Activated CD8-positive, alpha-beta T cell treated with anti-CD3 and anti-CD28 coated beads, Interleukin-2, amount 10 ng/mL, durations not matched to agents 7 days and 5 days (primary cell): ENCODE measurements around the gene VAC14. TPM values are rescaled to one million over a fixed set of nuclear protein-coding genes. Genes with fewer than 3 reads are reported as not detected.
A peak's percentile ranks its signal among the peaks of the same experiment; 100 is the strongest.

Experiments
- ATAC-seq: fragments of 150-1000 bp; cut with Tn5 transposase; one replicate; pipeline ENCODE4 v1.10.0; 2021; ENCODE audit warnings: moderate library complexity
- CTCF ChIA-PET: fragments of 350-600 bp; sonication (Branson Sonifier 250); formaldehyde crosslinking; loops from one replicate; lab custom pipeline; 2021; ENCODE audit warnings: antibody characterized with exemption; lab: Charles Lee
- POLR2A ChIA-PET: fragments of 350-600 bp; sonication (Branson Sonifier 250); formaldehyde crosslinking; loops from one replicate; lab custom pipeline; 2021; ENCODE audit warnings: antibody characterized with exemption; lab: Charles Lee
- DNase-seq: peaks from one replicate; pipeline ENCODE4 v3.0.0-alpha.2; 2020
- H3K27ac Mint-ChIP-seq: one replicate; pipeline ENCODE4 v1.8.0; 2021; ENCODE audit warnings: mild to moderate bottlenecking, mixed read lengths
- H3K27me3 Mint-ChIP-seq: one replicate; pipeline ENCODE4 v1.8.0; 2021; ENCODE audit warnings: low read depth, mixed read lengths
- H3K36me3 Mint-ChIP-seq: one replicate; pipeline ENCODE4 v1.8.0; 2021; ENCODE audit warnings: low read depth, mixed read lengths
- H3K4me1 Mint-ChIP-seq: one replicate; pipeline ENCODE4 v1.8.0; 2021; ENCODE audit warnings: low read depth, mixed read lengths
- H3K4me3 Mint-ChIP-seq: one replicate; pipeline ENCODE4 v1.8.0; 2021; ENCODE audit warnings: mild to moderate bottlenecking, mixed read lengths
- H3K9me3 Mint-ChIP-seq: one replicate; pipeline ENCODE4 v1.8.0; 2022; ENCODE audit warnings: mixed read lengths; ENCODE audit not compliant: insufficient read depth
- total RNA-seq, 2 experiments: library from RNA; stranded (reverse); gene quantifications; one replicate each; pipeline ENCODE4 v1.2.3, GENCODE V29; 2021

The VAC14 gene
- total RNA-seq, 2 experiments from 2014 or later, result 35.2 to 37.9 TPM

DNA sequence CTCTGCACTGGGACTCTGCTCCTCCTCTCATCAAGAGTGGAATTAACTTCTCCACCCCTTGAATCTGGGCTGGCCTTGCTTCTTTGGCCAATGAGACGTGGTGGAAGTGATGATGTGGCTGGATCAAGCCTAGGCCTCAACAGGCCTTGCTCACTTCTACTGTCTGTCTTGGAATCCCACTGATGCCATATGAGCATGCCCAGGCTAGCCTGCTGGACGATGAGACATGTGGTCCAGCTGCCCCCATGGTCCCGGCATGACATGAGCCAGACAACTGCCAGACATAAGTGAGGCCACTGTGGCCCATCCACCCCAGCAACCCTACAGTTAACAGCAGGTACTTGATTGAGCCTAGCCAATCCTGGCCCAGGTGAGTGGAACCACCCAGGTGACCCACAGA is 18.7 kb downstream of the VAC14 start:
- DNase-seq, result no peak
- peaks cover 59% of the 10 kb centered on the region for H3K36me3 Mint-ChIP-seq
- peaks cover 2% of the 10 kb centered on the region for H3K4me1 Mint-ChIP-seq
- H3K4me3 Mint-ChIP-seq, result no peak overlapping the region
- no peak overlapping the region for H3K27ac Mint-ChIP-seq
- H3K27me3 Mint-ChIP-seq, result no peaks in the 10 kb centered on the region
- ChIA-PET CTCF (no interaction called here), POLR2A (no interaction called here)
- no peak for ATAC-seq
- no peaks in the 10 kb centered on the region for H3K9me3 Mint-ChIP-seq

DNA sequence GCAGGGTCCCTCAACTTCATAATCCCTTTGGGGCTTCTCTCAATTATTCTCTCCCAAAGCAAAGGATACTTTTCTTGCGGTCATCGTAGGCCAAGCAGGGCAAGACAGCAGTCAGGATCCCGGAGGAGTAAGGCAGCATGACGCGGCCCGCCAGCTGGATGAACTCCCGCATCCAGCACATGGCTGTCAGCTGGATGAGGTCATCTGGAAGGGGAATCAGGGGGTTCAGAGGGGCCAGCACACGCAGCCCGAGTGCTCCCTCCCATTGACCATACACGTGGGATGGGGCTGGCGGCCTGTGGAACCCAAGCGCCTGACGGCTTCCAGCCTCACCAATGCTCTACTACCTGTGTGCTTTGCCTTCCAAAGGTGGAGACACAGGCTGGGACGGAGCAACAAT is 19.2 kb downstream of the VAC14 start:
- peaks cover 59% of the 10 kb centered on the region for H3K36me3 Mint-ChIP-seq
- POLR2A ChIA-PET, result no interaction called here
- H3K27me3 Mint-ChIP-seq, result no peaks in the 10 kb centered on the region

DNA sequence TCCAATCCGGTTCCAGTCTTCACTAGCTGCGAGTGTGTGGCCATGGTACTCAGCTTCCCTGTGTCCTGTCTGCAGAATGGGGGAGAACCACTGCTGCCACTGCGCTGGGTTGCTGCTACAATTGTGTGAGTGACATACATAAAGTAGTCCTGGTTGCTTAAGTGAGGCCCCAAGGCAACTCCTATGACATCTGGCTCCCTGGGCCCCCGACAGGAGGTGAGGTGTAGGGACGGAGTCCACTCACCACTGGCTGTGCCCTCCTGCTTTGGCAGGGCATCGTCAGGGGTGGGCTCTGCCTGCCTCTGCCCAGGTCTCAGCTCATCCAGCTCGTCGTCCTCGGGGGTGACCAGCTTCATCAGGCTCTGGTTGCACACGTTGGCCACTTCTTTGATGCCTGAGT is 20.4 kb downstream of the VAC14 start:
- Mint-ChIP-seq H3K4me3 (no peak overlapping the region), H3K4me1 (peaks cover 2% of the 10 kb centered on the region), H3K27me3 (no peaks in the 10 kb centered on the region), H3K9me3 (no peaks in the 10 kb centered on the region), H3K27ac (no peak overlapping the region), H3K36me3 (peaks cover 58% of the 10 kb centered on the region)
- DNase-seq, result no peak
- ChIA-PET POLR2A (no interaction called here), CTCF (interaction anchor here (2.0 kb wide), 1 partner anchor 9 kb away, joined by 7 read pairs; no protein-coding TSS in a partner anchor)
- ATAC-seq, result no peak

More for the DNA sequence above, 19.2 kb downstream of the VAC14 start:
- no peaks in the 10 kb centered on the region for H3K9me3 Mint-ChIP-seq
- no peak for DNase-seq
- no peak overlapping the region for H3K27ac Mint-ChIP-seq
- H3K4me3 Mint-ChIP-seq, result no peak overlapping the region
- CTCF ChIA-PET, result interaction anchor here (0.9 kb wide), 1 partner anchor 10 kb away, joined by 3 read pairs; no protein-coding TSS in a partner anchor
- H3K4me1 Mint-ChIP-seq, result peaks cover 2% of the 10 kb centered on the region
- no peak for ATAC-seq

GRCh38 chr16:70779361-70779760 is 21.6 kb downstream of the VAC14 start:
- peaks cover 2% of the 10 kb centered on the region for H3K4me1 Mint-ChIP-seq
- no peaks in the 10 kb centered on the region for H3K27me3 Mint-ChIP-seq
- DNase-seq (no peak), ATAC-seq (no peak)
- peaks cover 53% of the 10 kb centered on the region for H3K36me3 Mint-ChIP-seq
- ChIA-PET POLR2A (interaction anchor here (0.6 kb wide), 2 partner anchors 411 to 576 kb away, joined by 3 read pairs; no protein-coding TSS in a partner anchor), CTCF (interaction anchor here (1.0 to 2.0 kb wide), 3 partner anchors 8 to 125 kb away, joined by 3 to 10 read pairs (median 7); no protein-coding TSS in a partner anchor)
- H3K9me3 Mint-ChIP-seq, result no peaks in the 10 kb centered on the region
- no peak overlapping the region for H3K4me3 Mint-ChIP-seq
- no peak overlapping the region for H3K27ac Mint-ChIP-seq

DNA sequence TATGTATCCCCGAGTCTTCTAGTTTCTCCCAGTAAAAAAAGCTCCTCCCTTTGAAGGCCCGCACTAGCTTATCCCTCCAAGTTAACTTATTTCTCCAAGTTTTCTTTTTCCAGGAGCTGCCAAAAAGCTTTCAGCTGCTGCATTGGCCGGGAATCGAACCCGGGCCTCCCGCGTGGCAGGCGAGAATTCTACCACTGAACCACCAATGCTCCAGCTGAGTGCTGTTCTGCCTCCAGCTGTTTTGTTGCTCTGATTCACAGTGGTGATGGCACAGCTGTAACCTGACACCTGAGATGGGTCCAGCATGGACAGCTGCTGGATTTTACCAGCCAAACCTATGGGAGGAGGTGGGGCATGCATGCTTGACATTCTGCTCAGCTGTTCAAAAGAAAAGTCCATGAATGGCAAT is 22.1 kb downstream of the VAC14 start:
- no peak for DNase-seq
- H3K36me3 Mint-ChIP-seq, result peaks cover 51% of the 10 kb centered on the region

GRCh38 chr16:70777973-70778406 is 23.0 kb downstream of the VAC14 start:
- DNase-seq (no peak), ATAC-seq (no peak)
- ChIA-PET POLR2A (no interaction called here), CTCF (interaction anchor here (1.2 kb wide), 1 partner anchor 124 kb away, joined by 3 read pairs; no protein-coding TSS in a partner anchor)
- Mint-ChIP-seq H3K4me3 (no peak overlapping the region), H3K27me3 (no peaks in the 10 kb centered on the region), H3K9me3 (no peaks in the 10 kb centered on the region), H3K4me1 (peaks cover 2% of the 10 kb centered on the region), H3K36me3 (peaks cover 42% of the 10 kb centered on the region), H3K27ac (no peak overlapping the region)

More for the DNA sequence above, 22.1 kb downstream of the VAC14 start:
- POLR2A ChIA-PET, result interaction anchor here (0.6 kb wide), 1 partner anchor 410 kb away, joined by 3 read pairs; no protein-coding TSS in a partner anchor
- H3K27me3 Mint-ChIP-seq, result no peaks in the 10 kb centered on the region
- peaks cover 2% of the 10 kb centered on the region for H3K4me1 Mint-ChIP-seq
- no peak for ATAC-seq
- CTCF ChIA-PET, result interaction anchor here (1.0 to 2.0 kb wide), 3 partner anchors 7 to 125 kb away, joined by 3 to 10 read pairs (median 7); no protein-coding TSS in a partner anchor
- no peak overlapping the region for H3K4me3 Mint-ChIP-seq
- H3K9me3 Mint-ChIP-seq, result no peaks in the 10 kb centered on the region
- H3K27ac Mint-ChIP-seq, result no peak overlapping the region

- H3K4me1 Mint-ChIP-seq, result peaks cover 2% of the 10 kb centered on the region
- H3K4me3 Mint-ChIP-seq, result no peak overlapping the region
- ChIA-PET POLR2A (no interaction called here), CTCF (interaction anchor here (1.2 kb wide), 1 partner anchor 124 kb away, joined by 3 read pairs; no protein-coding TSS in a partner anchor)
- H3K27ac Mint-ChIP-seq, result peak overlapping the region; percentile 47
- H3K27me3 Mint-ChIP-seq, result no peaks in the 10 kb centered on the region
- H3K9me3 Mint-ChIP-seq, result no peaks in the 10 kb centered on the region
- no peak for DNase-seq
- ATAC-seq, result no peak
- peaks cover 37% of the 10 kb centered on the region for H3K36me3 Mint-ChIP-seq
These were observed 23.5 kb downstream of the VAC14 start for GRCh38 chr16:70777496-70777895.

GRCh38 chr16:70775399-70775798 is 25.6 kb downstream of the VAC14 start:
- no peaks in the 10 kb centered on the region for H3K9me3 Mint-ChIP-seq
- peaks cover 22% of the 10 kb centered on the region for H3K36me3 Mint-ChIP-seq
- H3K27me3 Mint-ChIP-seq, result no peaks in the 10 kb centered on the region
- DNase-seq (no peak), ATAC-seq (no peak)
- peaks cover 8% of the 10 kb centered on the region for H3K4me1 Mint-ChIP-seq
- CTCF ChIA-PET, result interaction anchor here (0.9 kb wide), 1 partner anchor 121 kb away, joined by 3 read pairs; no protein-coding TSS in a partner anchor
- H3K4me3 Mint-ChIP-seq, result no peak overlapping the region
- peak overlapping the region; percentile 28 for H3K27ac Mint-ChIP-seq
- POLR2A ChIA-PET, result no interaction called here

DNA sequence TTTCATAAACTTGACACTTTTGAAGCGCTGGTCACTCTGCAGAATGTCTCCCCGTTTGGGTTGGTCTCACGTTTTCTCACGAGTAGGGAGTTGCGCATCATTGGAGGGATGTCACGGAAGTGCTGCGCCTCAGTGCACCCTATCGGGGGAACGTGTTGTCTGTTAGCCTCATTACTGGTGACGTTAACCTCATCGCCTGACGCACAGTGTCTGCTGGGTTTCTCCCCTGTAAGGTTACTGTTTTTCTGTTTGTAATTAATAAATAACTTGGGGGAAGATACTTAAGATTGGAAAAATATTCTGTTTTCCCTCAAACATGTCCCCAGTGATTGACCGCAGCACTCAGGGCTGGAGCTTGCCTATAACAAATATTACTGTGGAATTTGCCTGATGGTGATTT is 26.7 kb downstream of the VAC14 start:
- H3K27ac Mint-ChIP-seq, result no peak overlapping the region
- ChIA-PET CTCF (interaction anchor here (5.3 kb wide), 1 partner anchor 94 kb away, joined by 31 read pairs; no protein-coding TSS in a partner anchor), POLR2A (no interaction called here)
- DNase-seq (no peak), ATAC-seq (no peak)
- H3K9me3 Mint-ChIP-seq, result no peaks in the 10 kb centered on the region
- H3K4me1 Mint-ChIP-seq, result peaks cover 8% of the 10 kb centered on the region
- H3K36me3 Mint-ChIP-seq, result peaks cover 25% of the 10 kb centered on the region
- H3K4me3 Mint-ChIP-seq, result no peak overlapping the region
- H3K27me3 Mint-ChIP-seq, result no peaks in the 10 kb centered on the region

GRCh38 chr16:70772493-70772892 is 28.5 kb downstream of the VAC14 start:
- ChIA-PET CTCF (interaction anchor here (1.4 to 5.4 kb wide), 7 partner anchors 38 to 216 kb away, joined by 5 to 60 read pairs (median 16); no protein-coding TSS in a partner anchor), POLR2A (no interaction called here)
- Mint-ChIP-seq H3K4me3 (no peak overlapping the region), H3K27ac (no peak overlapping the region), H3K9me3 (no peaks in the 10 kb centered on the region), H3K27me3 (no peaks in the 10 kb centered on the region), H3K4me1 (peaks cover 5% of the 10 kb centered on the region), H3K36me3 (peaks cover 17% of the 10 kb centered on the region)
- DNase-seq, result no peak
- ATAC-seq, result no peak

DNA sequence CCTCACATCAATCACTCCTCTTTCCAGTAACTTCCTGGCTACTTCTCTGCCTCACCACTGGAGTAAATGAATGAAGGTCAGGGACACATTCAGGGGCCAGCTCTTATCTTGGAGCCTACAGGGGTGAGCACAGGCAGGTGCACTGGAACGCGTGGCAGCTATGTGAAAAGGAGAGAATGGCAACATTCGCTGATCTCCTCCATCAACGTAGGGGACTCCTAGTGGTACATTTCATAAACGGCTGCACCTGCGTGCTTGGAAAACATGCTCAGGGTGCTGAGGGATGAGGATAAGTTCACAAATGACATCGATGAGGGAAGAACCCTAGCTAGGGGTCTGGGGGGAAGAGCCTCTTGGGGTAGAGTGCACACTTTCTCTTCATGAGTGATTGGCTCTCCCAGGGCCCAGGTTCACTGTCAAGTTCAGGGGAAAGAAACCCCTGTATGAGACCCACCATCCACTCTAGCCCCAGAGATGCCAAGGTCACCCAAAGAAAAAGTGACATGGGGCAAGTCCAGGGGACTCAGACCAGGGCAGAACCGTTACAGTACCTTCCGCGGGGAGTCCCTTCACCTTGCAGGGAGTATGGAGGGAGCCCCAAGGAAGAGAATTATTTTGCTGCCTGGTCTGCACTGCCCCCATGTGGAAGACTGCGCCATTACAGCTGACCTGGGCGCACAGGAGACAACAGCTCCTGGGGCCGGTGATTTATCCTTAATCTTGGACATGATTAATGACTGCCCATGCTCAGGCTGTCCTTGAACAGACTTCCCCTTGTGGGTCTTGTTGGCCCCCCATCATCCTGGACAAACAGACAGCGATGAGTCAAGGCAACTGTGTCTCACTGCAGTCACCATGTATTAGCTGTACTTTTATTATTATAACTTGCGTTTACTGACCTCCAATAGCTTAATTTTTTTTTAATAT is 30.1 kb downstream of the VAC14 start:
- ATAC-seq, result peak; percentile 82
- Mint-ChIP-seq H3K4me3 (no peak overlapping the region), H3K27ac (peak overlapping the region; percentile 15), H3K9me3 (no peaks in the 10 kb centered on the region), H3K36me3 (peaks cover 14% of the 10 kb centered on the region), H3K27me3 (no peaks in the 10 kb centered on the region), H3K4me1 (peaks cover 5% of the 10 kb centered on the region)
- DNase-seq, result peak; percentile 74
- ChIA-PET CTCF (interaction anchor here (0.5 to 5.4 kb wide), 54 partner anchors 8 to 541 kb away, joined by 3 to 60 read pairs (median 5); no protein-coding TSS in a partner anchor), POLR2A (interaction anchor here (1.1 kb wide), 2 partner anchors 20 to 33 kb away, joined by 3 read pairs; no protein-coding TSS in a partner anchor)
